Heart left ventricle (tissue), 13 donors: ENCODE measurements around the gene ZIC2.

Source experiments
- CTCF ChIP-seq, 12 donors: fragments of 200-600 bp; sonication (generic) in 4 of 12; IDR thresholded peaks; one replicate each; pipeline versions ENCODE4 v1.5.0 to v1.8.0; 2018 to 2022; ENCODE audit warnings: antibody characterized with exemption in 12 of 12, mild to moderate bottlenecking in 5 of 12
- POLR2A ChIP-seq, 2 donors: fragments of 450-650 bp; IDR thresholded peaks; one replicate each; pipeline ENCODE4 v1.6.1; 2017; ENCODE audit warnings: antibody characterized with exemption in 2 of 2, mild to moderate bottlenecking in 2 of 2, moderate library complexity in 2 of 2
- donor health status: ischemic (EF 13 %, LVEDD 7.1; RV severe dilation, severe dysfunction).
- donor health status: DM: no; HTN: yes; CAD: no.
- donor health status: DM: no; HTN: no; CAD: no.
- donor health status: ischemic (EF 25% LVEDD 6.9; RV normal size, moderate dysfunction).
- donor health status: ischemic (EF 25% LVEDD 5.7; RV mildly dilated, moderate dysfunction).
- donor health status: ischemic (EF 35%, LVEDD 5.7; RV mildly dilated, moderate dysfunction).
- donor health status: nonischemic (EF 11% LVEDD 7.7; RV severe dilation, severe dysfunction).
- donor health status: DM: yes; HTN: yes; CAD: no.
- donor health status: PGD.
- donor health status: ischemic (EF 29% LVEDD 5.4; RV normal size, mild dysfunction).
- donor health status: nonischemic (EF 23%, LVEDD 6.1; RV moderate dilation, normal function).

GRCh38 chr13:99993660-99994637 is 12.4 kb downstream of the ZIC2 start:
- TF ChIP-seq CTCF (IDR thresholded peaks at IDR 0.05) (no peak), POLR2A (IDR thresholded peaks at IDR 0.05) (no peak)
